H1 (cell line): ENCODE measurements around the gene CNNM1. TPM values are rescaled to one million over a fixed set of nuclear protein-coding genes. Genes with fewer than 3 reads are reported as not detected.

Experiments used
- CTCF ChIA-PET: fragments of 300-600 bp; sonication (Branson Sonifier 250); formaldehyde crosslinking; loops from one replicate; lab custom pipeline; 2021; ENCODE audit not compliant: partially characterized antibody; lab: Charles Lee
- POLR2A ChIA-PET: fragments of 300-600 bp; sonication (Branson Sonifier 250); formaldehyde crosslinking; loops from one replicate; lab custom pipeline; 2021; ENCODE audit warnings: inconsistent platforms; ENCODE audit not compliant: partially characterized antibody; lab: Charles Lee
- DNase-seq, 2 experiments: peaks; one replicate each; pipeline versions ENCODE4 v3.0.0 to v3.0.0-alpha.2; 2010 to 2022; ENCODE audit warnings: low spot score in 2 of 2, low read depth in 1 of 2, mixed read lengths in 1 of 2
- FAIRE-seq: peaks from 2 replicates; lab custom pipeline; 2011; peaks lifted over from hg19 to GRCh38; lab: Jason Lieb, UNC
- H2AFZ ChIP-seq: 2 replicates; pipeline ENCODE4 v1.8.1; 2012; ENCODE audit warnings: low read length, inconsistent platforms
- H2AK5ac ChIP-seq: 2 replicates; pipeline ENCODE4 v1.6.1; 2013; ENCODE audit warnings: low read depth, low read length
- H2BK120ac ChIP-seq: replicated peaks from 2 replicates; pipeline ENCODE3; 2013; ENCODE audit warnings: low read depth, low read length, inconsistent platforms
- H2BK12ac ChIP-seq: 2 replicates; pipeline ENCODE4 v1.6.1; 2013; ENCODE audit warnings: low read depth, low read length
- H2BK15ac ChIP-seq: 2 replicates; pipeline ENCODE4 v1.6.1; 2013; ENCODE audit warnings: low read length
- H2BK20ac ChIP-seq: 2 replicates; pipeline ENCODE4 v1.6.1; 2013; ENCODE audit warnings: low read length
- H2BK5ac ChIP-seq: 2 replicates; pipeline ENCODE4 v1.6.1; 2013; ENCODE audit warnings: low read depth, low read length
- H3K14ac ChIP-seq: 2 replicates; pipeline ENCODE4 v1.6.1; 2013; ENCODE audit warnings: inconsistent platforms; ENCODE audit not compliant: insufficient read length
- H3K18ac ChIP-seq: 2 replicates; pipeline ENCODE4 v1.6.1; 2013; ENCODE audit warnings: low read length; ENCODE audit errors: extremely low read depth
- H3K23ac ChIP-seq: 2 replicates; pipeline ENCODE4 v1.6.1; 2013; ENCODE audit warnings: inconsistent platforms; ENCODE audit not compliant: insufficient read length
- H3K23me2 ChIP-seq: 2 replicates; pipeline ENCODE4 v1.6.1; 2013; ENCODE audit warnings: low read depth, low read length
- H3K27ac ChIP-seq: 2 replicates; pipeline ENCODE4 v1.6.1; 2011; ENCODE audit warnings: low read depth, low read length, inconsistent platforms
- H3K27me3 ChIP-seq, 4 experiments: replicated peaks in 1 of 4; 1 replicate in 1 of 4; 2 replicates in 3 of 4; pipeline versions ENCODE4 v1.6.1 to v1.8.1; 2011 to 2013; ENCODE audit warnings: low read length in 3 of 4, mild to moderate bottlenecking in 3 of 4, inconsistent platforms in 2 of 4, mixed read lengths in 2 of 4, moderate library complexity in 1 of 4; ENCODE audit not compliant: control insufficient read depth in 3 of 4, insufficient read depth in 3 of 4; ENCODE audit errors: extremely low read depth in 1 of 4
- H3K36me3 ChIP-seq, 4 experiments: 2 replicates each; pipeline versions ENCODE4 v1.6.1 to v1.8.1; 2011 to 2013; ENCODE audit warnings: mild to moderate bottlenecking in 4 of 4, low read length in 3 of 4, moderate library complexity in 2 of 4, control low read depth in 1 of 4, inconsistent platforms in 1 of 4; ENCODE audit not compliant: insufficient read depth in 4 of 4, control insufficient read depth in 2 of 4
- H3K4ac ChIP-seq: replicated peaks from 2 replicates; pipeline ENCODE3; 2013; ENCODE audit warnings: low read length, low read depth, mixed read lengths, inconsistent platforms; ENCODE audit not compliant: insufficient read length
- H3K4me1 ChIP-seq, 4 experiments: replicated peaks in 1 of 4; 1 replicate in 1 of 4; 2 replicates in 3 of 4; pipeline versions ENCODE4 v1.6.1 to v1.8.1; 2011 to 2013; ENCODE audit warnings: low read length in 3 of 4, inconsistent platforms in 2 of 4, mixed read lengths in 1 of 4; ENCODE audit not compliant: insufficient read depth in 4 of 4, control insufficient read depth in 3 of 4
- H3K4me2 ChIP-seq, 2 experiments: 2 replicates each; pipeline versions ENCODE4 v1.6.1 to v1.8.1; 2011 to 2013; ENCODE audit warnings: low read depth in 2 of 2, low read length in 2 of 2, control low read depth in 1 of 2, inconsistent platforms in 1 of 2, mild to moderate bottlenecking in 1 of 2; ENCODE audit not compliant: insufficient read depth in 1 of 2
- H3K4me3 ChIP-seq, 4 experiments: fragments of 200-600, 300-600 bp in 1 of 4; sonication (generic), shearing (Covaris generic), sonication (Bioruptor Twin) in 1 of 4; 2 replicates each; pipeline versions ENCODE4 v1.5.1 to v1.8.1; 2011 to 2016; ENCODE audit warnings: low read length in 4 of 4, low read depth in 3 of 4, control low read depth in 2 of 4, inconsistent platforms in 2 of 4, mild to moderate bottlenecking in 2 of 4, mixed read lengths in 1 of 4, moderate library complexity in 1 of 4; ENCODE audit not compliant: insufficient read depth in 2 of 4; ENCODE audit errors: extremely low read depth in 1 of 4
- H3K56ac ChIP-seq: replicated peaks from 2 replicates; pipeline ENCODE3; 2013; ENCODE audit warnings: low read depth, mild to moderate bottlenecking, mixed read lengths, low read length, inconsistent platforms; ENCODE audit not compliant: insufficient read length
- H3K79me1 ChIP-seq: 2 replicates; pipeline ENCODE4 v1.6.1; 2013; ENCODE audit warnings: low read depth, low read length, control low read depth
- H3K79me2 ChIP-seq, 2 experiments: 2 replicates each; pipeline versions ENCODE4 v1.6.1 to v1.8.1; 2012 to 2013; ENCODE audit warnings: low read length in 2 of 2, mild to moderate bottlenecking in 2 of 2, inconsistent platforms in 1 of 2; ENCODE audit not compliant: insufficient read depth in 2 of 2, control insufficient read depth in 1 of 2
- H3K9ac ChIP-seq, 4 experiments: replicated peaks in 1 of 4; 1 replicate in 1 of 4; 2 replicates in 3 of 4; pipeline versions ENCODE4 v1.6.1 to v1.8.1; 2011 to 2013; ENCODE audit warnings: low read depth in 3 of 4, low read length in 3 of 4, control low read depth in 2 of 4, mild to moderate bottlenecking in 2 of 4, moderate library complexity in 2 of 4, inconsistent platforms in 1 of 4; ENCODE audit errors: extremely low read depth in 1 of 4
- H3K9me3 ChIP-seq, 2 experiments: 2 replicates each; pipeline versions ENCODE4 v1.6.1 to v1.8.1; 2012 to 2013; ENCODE audit warnings: mild to moderate bottlenecking in 2 of 2, moderate library complexity in 2 of 2, control low read depth in 1 of 2, inconsistent platforms in 1 of 2, low read depth in 1 of 2, low read length in 1 of 2, mixed read lengths in 1 of 2; ENCODE audit not compliant: insufficient read depth in 2 of 2
- H4K20me1 ChIP-seq, 2 experiments: replicated peaks in 1 of 2; 2 replicates each; pipeline versions ENCODE3 to v1.8.1; 2011 to 2013; ENCODE audit warnings: inconsistent platforms in 2 of 2, low read length in 2 of 2, mild to moderate bottlenecking in 1 of 2; ENCODE audit not compliant: insufficient read depth in 2 of 2, control insufficient read depth in 1 of 2
- H4K5ac ChIP-seq: 2 replicates; pipeline ENCODE4 v1.6.1; 2013; ENCODE audit warnings: low read length, low read depth, mixed read lengths, inconsistent platforms; ENCODE audit not compliant: insufficient read length
- H4K8ac ChIP-seq: 2 replicates; pipeline ENCODE4 v1.8.0; 2013; ENCODE audit warnings: mild to moderate bottlenecking, moderate library complexity, low read length, inconsistent platforms; ENCODE audit not compliant: insufficient read depth; ENCODE audit errors: extremely low read depth
- H4K91ac ChIP-seq: replicated peaks from 2 replicates; pipeline ENCODE3; 2013; ENCODE audit warnings: low read length, mixed read lengths, inconsistent platforms; ENCODE audit not compliant: insufficient read length
- BCL11A ChIP-seq, 2 experiments: IDR thresholded peaks; one replicate each; pipeline ENCODE4 v1.6.1; 2011; ENCODE audit warnings: low read depth in 2 of 2, low read length in 2 of 2, mild to moderate bottlenecking in 2 of 2
- CHD1 ChIP-seq: IDR thresholded peaks from 2 replicates; pipeline ENCODE4 v1.6.1; 2012; ENCODE audit warnings: low read depth, low read length, improper control_type of control experiment
- HDAC6 ChIP-seq: IDR thresholded peaks from one replicate; pipeline ENCODE4 v1.7.1; 2012; ENCODE audit warnings: low read depth, mild to moderate bottlenecking, inconsistent platforms, low read length, moderate library complexity
- KDM1A ChIP-seq: fragments of 200-600, 300-600 bp; sonication (generic); IDR thresholded peaks from 2 replicates; pipeline ENCODE4 v1.7.1; 2016; ENCODE audit warnings: mild to moderate bottlenecking, low read length, borderline replicate concordance
- RXRA ChIP-seq: IDR thresholded peaks from 2 replicates; pipeline ENCODE4 v1.6.1; 2011; ENCODE audit warnings: low read depth, mild to moderate bottlenecking, low read length, moderate library complexity; ENCODE audit not compliant: insufficient read depth
- SAP30 ChIP-seq: fragments of 300-600 bp; sonication (generic); IDR thresholded peaks from 2 replicates; pipeline ENCODE4 v1.7.1; 2012; ENCODE audit warnings: low read length, moderate library complexity, mild to moderate bottlenecking, inconsistent platforms; ENCODE audit not compliant: insufficient read depth, insufficient replicate concordance
- SIN3A ChIP-seq, 2 experiments: IDR thresholded peaks in 1 of 2; conservative IDR thresholded peaks in 1 of 2; 2 replicates each; pipeline ENCODE4 v1.6.1; 2011 to 2012; ENCODE audit warnings: low read length in 2 of 2, improper control_type of control experiment in 1 of 2, low read depth in 1 of 2, mild to moderate bottlenecking in 1 of 2
- SIRT6 ChIP-seq: IDR thresholded peaks from one replicate; pipeline ENCODE4 v1.7.1; 2012; ENCODE audit warnings: low read length, inconsistent platforms
- SP2 ChIP-seq: IDR thresholded peaks from 2 replicates; pipeline ENCODE4 v1.6.1; 2012; ENCODE audit warnings: mild to moderate bottlenecking, low read length, inconsistent platforms
- YY1 ChIP-seq: IDR thresholded peaks from 2 replicates; pipeline ENCODE4 v1.6.1; 2011; ENCODE audit warnings: low read depth, mild to moderate bottlenecking, low read length
- WGBS, 2 experiments: shearing (Covaris generic) in 1 of 2; methylation state at CpG; one replicate each; pipeline versions ENCODE4 v1.1.6 to v1.1.7; 2013 to 2015; ENCODE audit warnings: low lambda C conversion rate in 2 of 2, mixed read lengths in 2 of 2, inconsistent platforms in 1 of 2, low coverage in 1 of 2, missing lambda C conversion rate in 1 of 2; ENCODE audit not compliant: insufficient replicate concordance in 2 of 2, insufficient coverage in 1 of 2, insufficient read length in 1 of 2; ENCODE audit errors: extremely low coverage in 1 of 2, missing lambda C conversion rate in 1 of 2; 5-methylcytosine and 5-hydroxymethylcytosine counted together
- polyA plus RNA-seq, 7 experiments: library from polyadenylated mRNA; depleted of rRNA in 3 of 7; stranded (reverse) in 5 of 7; unstranded in 2 of 7; fragments of >200 nt in 5 of 7; fragments of 200-250 nt in 2 of 7; gene quantifications; 1 replicate in 5 of 7; 2 replicates in 1 of 7; 4 replicates in 1 of 7; pipeline versions ENCODE4 v1.2.1 to v1.2.3, GENCODE V29; 2011 to 2013; ENCODE audit warnings: missing spikeins in 2 of 7, mixed read lengths in 2 of 7
- total RNA-seq: library from RNA; stranded (reverse); fragmentation: NEBNext Ultra II Directional; extraction: Animal tissue kit (Norgen Biotek cat#: 25700); gene quantifications from 2 replicates; pipeline ENCODE4 v1.2.1, GENCODE V29; 2021

The CNNM1 gene
- total and polyA plus RNA-seq, 2 of the 8 experiments (the other 6 are each of a cell fraction or from before 2014, with no cell fraction given) = 0.74 to 0.92 TPM

DNA sequence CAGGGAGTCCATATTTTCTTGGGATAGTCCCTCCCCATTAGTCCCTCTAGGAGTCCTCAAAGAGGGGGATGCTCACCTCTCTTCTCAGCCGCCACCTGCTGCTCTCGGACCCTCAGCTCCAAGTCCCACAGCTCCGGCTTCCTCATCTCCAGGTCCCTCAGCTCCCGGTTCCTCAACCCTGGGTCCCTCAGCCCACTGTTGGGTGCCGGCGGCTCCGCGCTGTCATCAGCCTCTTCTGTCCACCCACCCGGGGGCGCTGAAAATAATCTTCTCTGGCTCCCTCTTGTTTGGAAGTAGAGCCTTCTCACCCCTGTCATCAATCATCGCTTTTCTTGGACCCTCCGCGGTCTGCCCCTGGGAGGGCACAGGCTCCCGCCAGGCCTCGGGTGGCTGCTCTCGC, 13.3 kb upstream of the CNNM1 start:
- CTCF ChIA-PET = interaction anchor here (1.0 kb wide), 1 partner anchor 10 kb away, joined by 3 read pairs; no protein-coding TSS in a partner anchor
- TF ChIP-seq HDAC6 (no peak), RXRA (no peak), SIRT6 (no peak), SIN3A (conservative IDR thresholded peaks at IDR 0.05 in 1 of 2, IDR thresholded peaks at IDR 0.05 in 1 of 2; ENCODE audit: low read depth in 1 of 2, low read length in 2 of 2) (no peak), SAP30 (no peak), KDM1A (no peak), YY1 (no peak), SP2 (no peak), BCL11A (IDR thresholded peaks at IDR 0.05; ENCODE audit: low read depth in 2 of 2, low read length in 2 of 2) (no peak), CHD1 (no peak)

More for the DNA sequence above, 13.3 kb upstream of the CNNM1 start:
- no peak overlapping the region for H2BK5ac ChIP-seq
- no peak overlapping the region for H2AK5ac ChIP-seq
- H3K36me3 ChIP-seq = no peaks in the 10 kb centered on the region
- H3K9me3 ChIP-seq = no peaks in the 10 kb centered on the region
- H3K27ac ChIP-seq = no peak overlapping the region
- H3K4ac ChIP-seq = no peak overlapping the region
- no peak overlapping the region for H3K18ac ChIP-seq
- no peak overlapping the region for H3K23ac ChIP-seq
- WGBS, 2 experiments = 90% methylated on average over 15 of the region's 16 CpGs; no CpG with 5 or more reads in 1 of the 2 experiments
- H2BK12ac ChIP-seq = no peak overlapping the region
- no peak overlapping the region for H2BK120ac ChIP-seq
- H3K27me3 ChIP-seq = no peaks in the 10 kb centered on the region
- H3K79me1 ChIP-seq = no peaks in the 10 kb centered on the region
- no peak overlapping the region for H3K14ac ChIP-seq
- peaks cover 0 to 4% (median 0%) of the 10 kb centered on the region in 4 experiments; a peak in 1 of 7 replicates for H3K4me1 ChIP-seq
- H3K79me2 ChIP-seq = no peaks in the 10 kb centered on the region
- no peaks in the 10 kb centered on the region for H3K23me2 ChIP-seq
- no peak overlapping the region for H3K56ac ChIP-seq
- H4K91ac ChIP-seq = no peak overlapping the region
- DNase-seq (no peak), FAIRE-seq (no peak)
- H4K20me1 ChIP-seq = no peaks in the 10 kb centered on the region
- no peak overlapping the region for H3K4me3 ChIP-seq
- no peak overlapping the region for H2BK20ac ChIP-seq
- no peak overlapping the region for H4K5ac ChIP-seq
- H3K4me2 ChIP-seq = no peak overlapping the region
- no peak overlapping the region for H4K8ac ChIP-seq
- no peak overlapping the region for H3K9ac ChIP-seq
- POLR2A ChIA-PET = no interaction called here
- no peak overlapping the region for H2AFZ ChIP-seq
- H2BK15ac ChIP-seq = no peak overlapping the region
